Endometrial microvascular endothelial cells (primary cell): ENCODE results near the gene KITLG. TPM values are rescaled to one million over a fixed set of nuclear protein-coding genes. Genes with fewer than 3 reads are reported as not detected.
"Not testable (repeated sequence)": the region's sequence is repeated elsewhere in the genome, so short reads cannot be mapped to it uniquely, and the experiment has no call there.

Experiments
- in situ Hi-C: cut with HindIII; loops from 2 replicates; pipeline ENCODE4 v1.10.0; 2017; ENCODE audit warnings: low sequenced_read_pairs, low pct_unique_long_range_greater_than_20kb; ENCODE audit errors: inconsistent ontology term
- total RNA-seq: library from RNA; depleted of rRNA; stranded (reverse); fragments of >200 nt; gene quantifications from one replicate; pipeline ENCODE4 v1.2.3, GENCODE V29; 2015; ENCODE audit errors: inconsistent ontology term

Gene KITLG, protein sequence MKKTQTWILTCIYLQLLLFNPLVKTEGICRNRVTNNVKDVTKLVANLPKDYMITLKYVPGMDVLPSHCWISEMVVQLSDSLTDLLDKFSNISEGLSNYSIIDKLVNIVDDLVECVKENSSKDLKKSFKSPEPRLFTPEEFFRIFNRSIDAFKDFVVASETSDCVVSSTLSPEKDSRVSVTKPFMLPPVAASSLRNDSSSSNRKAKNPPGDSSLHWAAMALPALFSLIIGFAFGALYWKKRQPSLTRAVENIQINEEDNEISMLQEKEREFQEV
- 52.3 TPM for total RNA-seq

GRCh38 chr12:88580051-88580871, at the start of gene KITLG:
Gene KITLG (minus strand): TSS chr12:88580471. CDS start chr12:88580278, 193 bp downstream.
- in situ Hi-C loops = no loop called here

DNA sequence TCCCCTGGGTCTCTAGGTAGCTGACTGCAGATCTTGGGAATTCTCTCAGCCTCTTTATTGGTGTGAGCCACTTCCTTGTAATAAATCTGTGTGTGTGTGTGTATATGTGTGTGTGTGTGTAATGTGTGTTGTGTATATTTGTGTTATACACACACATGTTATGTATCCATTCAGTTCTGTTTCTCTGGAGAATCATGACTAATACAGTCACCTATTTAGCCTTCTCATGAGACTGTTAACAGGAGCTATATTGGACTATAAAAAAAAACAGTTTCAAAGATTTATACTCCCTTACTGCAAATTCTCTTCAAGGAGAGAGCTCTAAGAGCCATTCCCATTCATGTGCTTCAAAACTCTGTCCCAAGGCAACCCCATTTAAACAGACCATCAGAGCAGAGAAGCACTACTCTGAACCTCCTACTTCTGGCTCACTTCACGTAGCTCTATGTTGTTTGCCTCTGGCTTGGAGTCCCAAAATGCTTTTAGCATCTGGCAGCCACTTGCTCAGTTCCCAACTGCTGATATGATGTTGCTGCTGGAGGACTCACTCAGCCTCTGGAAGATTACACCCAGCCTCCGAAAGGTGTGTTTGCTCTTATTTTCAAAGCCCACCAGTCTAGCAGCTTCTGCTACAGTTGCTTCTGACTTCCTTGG, 48.7 kb upstream of the KITLG start:
- in situ Hi-C loops = no loop called here

DNA sequence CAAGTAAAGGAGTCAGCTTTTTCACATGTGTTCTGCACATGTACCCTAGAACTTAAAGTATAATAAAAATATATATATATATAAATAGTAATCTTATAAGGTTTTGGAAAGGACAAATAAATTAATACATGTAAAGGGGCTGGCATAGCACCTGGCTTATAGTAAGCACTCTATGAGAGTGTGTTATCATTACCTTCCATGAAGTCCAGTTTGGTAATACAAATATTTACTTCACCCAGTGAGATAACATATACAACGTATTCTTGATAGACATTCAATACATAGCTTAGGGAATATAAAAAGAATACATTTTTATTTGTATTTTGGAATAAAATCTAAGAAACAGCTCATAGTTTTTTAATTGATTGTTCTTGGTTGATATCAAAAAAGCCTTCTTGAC, 47.8 kb upstream of the KITLG start:
- in situ Hi-C loops = not testable (repeated sequence)

DNA sequence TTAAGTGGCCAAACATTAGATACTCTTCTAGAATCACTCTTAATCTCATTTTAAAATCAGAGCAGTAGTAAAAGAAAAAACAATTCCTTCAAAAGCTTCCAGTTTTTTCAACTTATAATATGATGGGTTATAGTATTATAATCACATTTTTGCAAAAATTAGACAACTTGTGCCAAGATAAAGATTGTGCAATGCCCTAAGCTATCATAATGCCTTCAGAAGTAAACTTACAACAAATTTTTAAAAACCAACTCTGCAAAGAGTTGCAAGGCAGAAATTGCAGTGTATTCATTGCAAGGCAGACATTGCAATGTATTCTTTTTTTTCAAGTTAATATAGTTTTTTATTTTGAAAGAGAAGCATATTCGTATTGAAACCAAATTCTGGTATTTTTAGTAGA, 47.2 kb upstream of the KITLG start:
- in situ Hi-C loops = no loop called here

DNA sequence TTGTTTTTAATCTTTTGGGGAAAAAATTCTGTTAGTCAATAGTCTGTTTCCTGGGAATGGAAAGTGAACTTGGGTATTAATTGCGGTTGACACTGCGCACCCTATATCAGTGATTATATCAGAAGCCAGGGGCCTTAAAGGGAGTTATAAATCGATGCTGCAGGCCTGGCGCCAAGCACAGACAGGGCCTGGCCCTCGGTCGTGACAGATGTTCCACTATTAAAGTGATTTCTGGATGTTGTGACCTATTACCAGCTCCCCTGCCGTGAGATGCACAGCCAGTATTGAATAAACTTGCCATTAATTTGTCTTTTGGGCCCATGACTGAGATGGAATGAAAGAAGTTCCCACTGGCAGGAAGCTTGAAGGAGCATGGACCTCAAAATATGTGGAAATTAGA, 45.1 kb upstream of the KITLG start:
- in situ Hi-C loops = no loop called here

- in situ Hi-C loops = no loop called here
Measured at GRCh38 chr12:88624911-88625310, 44.6 kb upstream of the KITLG start.

DNA sequence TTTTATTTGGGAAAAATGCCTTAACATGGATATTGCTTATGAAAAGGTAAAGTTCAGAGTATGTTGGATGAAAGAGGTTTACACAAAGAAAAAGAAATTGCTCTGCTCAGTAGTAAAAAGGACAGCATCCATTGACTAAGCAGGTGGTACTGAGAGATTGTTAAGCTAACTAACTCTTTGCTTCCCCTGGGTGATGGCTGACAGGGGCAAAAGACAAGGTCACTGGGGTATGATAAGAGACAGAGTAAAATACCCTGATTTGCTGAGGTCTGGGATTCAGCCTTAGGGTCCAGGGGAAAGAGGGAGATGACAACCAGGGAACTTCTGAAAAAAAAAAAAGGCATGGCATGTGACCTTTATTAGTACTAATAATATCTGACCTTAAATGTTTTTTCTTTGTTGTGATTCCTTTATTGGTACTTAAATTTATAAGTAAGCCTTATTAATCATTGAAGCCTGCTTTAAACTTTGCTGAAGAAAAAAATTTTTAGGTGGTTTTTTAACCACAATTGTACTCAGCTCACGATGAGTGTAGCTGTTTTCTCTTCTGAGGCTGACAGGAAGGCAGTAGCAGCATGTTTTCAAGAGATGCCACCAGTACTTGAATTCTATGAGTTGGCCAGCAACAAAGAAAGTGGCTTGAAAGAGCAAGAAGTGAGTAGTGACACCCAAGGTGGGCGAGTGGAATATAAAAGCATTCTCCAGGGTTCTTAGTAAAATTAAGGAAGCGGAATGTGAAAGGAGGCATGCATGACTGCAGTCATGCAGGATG, 43.7 kb upstream of the KITLG start:
- in situ Hi-C loops = no loop called here

GRCh38 chr12:88617352-88617751, 37.1 kb upstream of the KITLG start:
- in situ Hi-C loops = no loop called here

DNA sequence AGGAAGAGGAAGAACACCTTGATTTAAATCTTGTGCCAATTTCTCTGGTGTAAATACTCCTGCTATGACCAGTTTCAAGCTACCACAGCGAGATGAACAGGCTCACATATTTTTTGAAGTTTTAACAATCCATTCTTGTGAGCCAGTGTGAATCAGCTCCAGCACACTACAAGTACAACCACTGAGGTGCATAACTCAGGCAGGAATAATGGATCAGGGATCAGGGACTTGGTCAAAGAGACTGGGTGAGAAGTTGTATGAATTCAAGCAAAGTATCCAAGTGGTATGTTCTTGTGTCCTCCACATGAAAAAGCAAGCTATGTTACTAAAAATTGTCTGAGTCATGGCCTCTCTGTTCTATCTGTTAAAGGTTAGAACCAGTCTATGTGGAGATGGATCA, 35.2 kb upstream of the KITLG start:
- in situ Hi-C loops = no loop called here

DNA sequence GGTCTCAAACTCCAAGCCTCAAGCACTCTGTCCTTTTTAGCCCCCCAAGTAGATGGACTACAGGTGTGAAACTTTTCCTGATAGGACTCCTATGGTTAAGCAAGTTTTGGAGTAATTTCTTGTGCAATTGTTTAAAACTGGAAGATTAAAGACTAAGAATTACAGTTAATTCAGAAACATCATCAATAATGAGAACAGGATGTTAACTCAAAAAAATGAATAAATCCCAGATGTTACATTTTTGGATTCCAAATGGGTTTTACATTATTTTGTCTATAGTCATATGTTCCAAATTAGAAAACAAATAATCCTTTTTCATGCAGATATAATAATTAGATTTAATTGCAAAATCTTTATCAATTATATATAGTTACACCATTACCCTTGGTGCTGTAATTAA, 24.4 kb upstream of the KITLG start:
- in situ Hi-C loops = no loop called here

GRCh38 chr12:88600272-88600671, 20.0 kb upstream of the KITLG start:
- in situ Hi-C loops = no loop called here

- in situ Hi-C loops = no loop called here
Measured at GRCh38 chr12:88597365-88597764, 17.1 kb upstream of the KITLG start.

DNA sequence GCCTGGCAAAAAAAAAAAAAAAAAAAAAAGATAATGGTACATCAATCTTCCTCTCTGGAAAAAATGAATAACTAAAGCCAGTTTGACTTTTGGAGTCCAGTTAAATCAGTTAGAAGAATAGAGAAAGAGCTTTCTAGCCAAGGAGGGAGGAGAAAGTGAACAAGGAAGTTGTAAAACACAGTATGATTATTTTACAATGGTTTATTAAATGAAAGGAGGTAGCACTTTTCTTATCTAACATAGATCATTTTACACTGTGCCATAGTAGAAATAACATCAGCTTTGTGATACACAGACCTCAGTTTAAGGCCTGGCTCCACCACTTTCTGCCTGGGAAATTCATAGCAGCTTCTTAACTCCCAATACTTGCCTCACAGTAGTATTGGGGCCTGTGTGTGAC, 15.4 kb upstream of the KITLG start:
- in situ Hi-C loops = no loop called here

DNA sequence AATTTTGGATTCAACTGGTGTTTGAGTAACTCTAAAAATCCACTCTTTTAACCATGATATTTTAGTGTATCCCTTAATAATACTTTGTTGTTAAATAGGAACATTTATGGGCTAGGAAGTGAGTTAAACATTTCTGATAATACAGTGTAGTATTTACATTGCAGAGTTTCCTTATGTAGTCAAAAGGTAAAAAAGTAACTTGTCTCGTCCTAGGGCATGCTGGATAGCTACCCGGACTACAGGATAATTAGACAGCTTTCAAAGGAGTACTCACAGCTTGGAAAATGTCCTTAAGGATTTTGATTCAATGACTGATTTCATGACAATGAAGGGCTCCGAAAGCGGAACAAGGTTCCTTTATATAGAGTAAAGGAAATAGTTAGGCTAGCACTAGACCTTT, 14.5 kb upstream of the KITLG start:
- in situ Hi-C loops = no loop called here

GRCh38 chr12:88591343-88591742, 11.1 kb upstream of the KITLG start:
- in situ Hi-C loops = no loop called here

- in situ Hi-C loops = no loop called here
Measured at GRCh38 chr12:88590851-88591250, 10.6 kb upstream of the KITLG start.

- in situ Hi-C loops = no loop called here
Measured at GRCh38 chr12:88585077-88585476, 4.8 kb upstream of the KITLG start.

- in situ Hi-C loops = no loop called here
Measured at GRCh38 chr12:88579601-88580050, 645 bp downstream of the KITLG start.

- in situ Hi-C loops = no loop called here
Measured at GRCh38 chr12:88579161-88579517, 1.1 kb downstream of the KITLG start.
